Liver (tissue), 3 donors: Measurements from ENCODE around the gene GCN1.

ENCODE experiments used
- FOXA1 ChIP-seq: IDR thresholded peaks from 2 replicates; pipeline ENCODE4 v1.6.1; 2016; ENCODE audit warnings: antibody characterized with exemption
- JUND ChIP-seq, 2 donors: IDR thresholded peaks; 2 replicates each; pipeline ENCODE4 v1.6.1; 2016; ENCODE audit warnings: antibody characterized with exemption in 2 of 2
- RAD21 ChIP-seq, 2 donors: IDR thresholded peaks; 2 replicates each; pipeline ENCODE4 v1.6.1; 2016; ENCODE audit warnings: antibody characterized with exemption in 2 of 2, mild to moderate bottlenecking in 2 of 2
- RXRA ChIP-seq, 2 donors: IDR thresholded peaks; 2 replicates each; pipeline ENCODE4 v1.6.1; 2017 to 2018; ENCODE audit warnings: antibody characterized with exemption in 2 of 2, mild to moderate bottlenecking in 1 of 2
- SP1 ChIP-seq: IDR thresholded peaks from 2 replicates; pipeline ENCODE4 v1.6.1; 2018; ENCODE audit warnings: antibody characterized with exemption, mild to moderate bottlenecking
- TAF1 ChIP-seq: conservative IDR thresholded peaks from 2 replicates; pipeline ENCODE4 v1.6.1; 2016; ENCODE audit warnings: antibody characterized with exemption, mild to moderate bottlenecking
- YY1 ChIP-seq: IDR thresholded peaks from 2 replicates; pipeline ENCODE4 v1.6.1; 2016; ENCODE audit warnings: antibody characterized with exemption, mild to moderate bottlenecking
- TF ChIP-seq, protein P1 (sequence below): fragments of 150-350 bp; IDR thresholded peaks from 2 replicates; pipeline ENCODE4 v1.5.1; 2017; ENCODE audit warnings: improper control_type of control experiment, low read depth, low read length; ENCODE audit not compliant: missing input control
- TF ChIP-seq, protein P2 (sequence below): IDR thresholded peaks from 2 replicates; pipeline ENCODE4 v1.6.1; 2016; ENCODE audit warnings: antibody characterized with exemption, mild to moderate bottlenecking
- donor health status: healthy.
- donor health status: healthy.

DNA sequence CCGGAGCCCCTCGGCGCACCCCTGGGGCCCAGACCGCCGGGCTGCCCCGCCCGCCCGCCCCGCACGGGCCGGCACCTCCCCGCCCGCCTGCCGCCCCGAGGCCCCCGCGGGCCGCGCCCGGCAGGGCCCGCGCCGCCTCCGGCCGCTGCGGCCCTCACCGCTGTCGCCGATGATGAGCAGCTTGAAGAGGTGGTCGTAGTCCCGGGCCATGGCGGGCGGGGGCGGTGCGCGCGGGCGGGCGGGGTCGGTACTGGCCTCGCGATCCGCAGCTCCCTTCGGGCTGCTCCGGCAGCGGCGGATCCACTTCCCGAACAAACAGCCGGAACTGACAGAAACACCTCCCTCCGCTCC lies 78.1 kb downstream of the GCN1 start, which contains the start of gene RAB35:
- TF ChIP-seq, protein P1, sequence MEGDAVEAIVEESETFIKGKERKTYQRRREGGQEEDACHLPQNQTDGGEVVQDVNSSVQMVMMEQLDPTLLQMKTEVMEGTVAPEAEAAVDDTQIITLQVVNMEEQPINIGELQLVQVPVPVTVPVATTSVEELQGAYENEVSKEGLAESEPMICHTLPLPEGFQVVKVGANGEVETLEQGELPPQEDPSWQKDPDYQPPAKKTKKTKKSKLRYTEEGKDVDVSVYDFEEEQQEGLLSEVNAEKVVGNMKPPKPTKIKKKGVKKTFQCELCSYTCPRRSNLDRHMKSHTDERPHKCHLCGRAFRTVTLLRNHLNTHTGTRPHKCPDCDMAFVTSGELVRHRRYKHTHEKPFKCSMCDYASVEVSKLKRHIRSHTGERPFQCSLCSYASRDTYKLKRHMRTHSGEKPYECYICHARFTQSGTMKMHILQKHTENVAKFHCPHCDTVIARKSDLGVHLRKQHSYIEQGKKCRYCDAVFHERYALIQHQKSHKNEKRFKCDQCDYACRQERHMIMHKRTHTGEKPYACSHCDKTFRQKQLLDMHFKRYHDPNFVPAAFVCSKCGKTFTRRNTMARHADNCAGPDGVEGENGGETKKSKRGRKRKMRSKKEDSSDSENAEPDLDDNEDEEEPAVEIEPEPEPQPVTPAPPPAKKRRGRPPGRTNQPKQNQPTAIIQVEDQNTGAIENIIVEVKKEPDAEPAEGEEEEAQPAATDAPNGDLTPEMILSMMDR: no peak
- TF ChIP-seq JUND (IDR thresholded peaks at IDR 0.05) (no peak), YY1 (no peak), SP1 (no peak), FOXA1 (no peak), RAD21 (IDR thresholded peaks at IDR 0.05) (no peak), RXRA (IDR thresholded peaks at IDR 0.05) (no peak), TAF1 (no peak)
- TF ChIP-seq, protein P2, sequence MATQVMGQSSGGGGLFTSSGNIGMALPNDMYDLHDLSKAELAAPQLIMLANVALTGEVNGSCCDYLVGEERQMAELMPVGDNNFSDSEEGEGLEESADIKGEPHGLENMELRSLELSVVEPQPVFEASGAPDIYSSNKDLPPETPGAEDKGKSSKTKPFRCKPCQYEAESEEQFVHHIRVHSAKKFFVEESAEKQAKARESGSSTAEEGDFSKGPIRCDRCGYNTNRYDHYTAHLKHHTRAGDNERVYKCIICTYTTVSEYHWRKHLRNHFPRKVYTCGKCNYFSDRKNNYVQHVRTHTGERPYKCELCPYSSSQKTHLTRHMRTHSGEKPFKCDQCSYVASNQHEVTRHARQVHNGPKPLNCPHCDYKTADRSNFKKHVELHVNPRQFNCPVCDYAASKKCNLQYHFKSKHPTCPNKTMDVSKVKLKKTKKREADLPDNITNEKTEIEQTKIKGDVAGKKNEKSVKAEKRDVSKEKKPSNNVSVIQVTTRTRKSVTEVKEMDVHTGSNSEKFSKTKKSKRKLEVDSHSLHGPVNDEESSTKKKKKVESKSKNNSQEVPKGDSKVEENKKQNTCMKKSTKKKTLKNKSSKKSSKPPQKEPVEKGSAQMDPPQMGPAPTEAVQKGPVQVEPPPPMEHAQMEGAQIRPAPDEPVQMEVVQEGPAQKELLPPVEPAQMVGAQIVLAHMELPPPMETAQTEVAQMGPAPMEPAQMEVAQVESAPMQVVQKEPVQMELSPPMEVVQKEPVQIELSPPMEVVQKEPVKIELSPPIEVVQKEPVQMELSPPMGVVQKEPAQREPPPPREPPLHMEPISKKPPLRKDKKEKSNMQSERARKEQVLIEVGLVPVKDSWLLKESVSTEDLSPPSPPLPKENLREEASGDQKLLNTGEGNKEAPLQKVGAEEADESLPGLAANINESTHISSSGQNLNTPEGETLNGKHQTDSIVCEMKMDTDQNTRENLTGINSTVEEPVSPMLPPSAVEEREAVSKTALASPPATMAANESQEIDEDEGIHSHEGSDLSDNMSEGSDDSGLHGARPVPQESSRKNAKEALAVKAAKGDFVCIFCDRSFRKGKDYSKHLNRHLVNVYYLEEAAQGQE: no peak
